HepG2 (cell line): ENCODE measurements around the gene IFI30. TPM values are rescaled to one million over a fixed set of nuclear protein-coding genes. Genes with fewer than 3 reads are reported as not detected.

Source experiments
- ATAC-seq: fragments of 200-7000 bp; cut with Tn5 transposase; 3 replicates; pipeline ENCODE4 v1.9.1; 2020; ENCODE audit warnings: mild to moderate bottlenecking, moderate library complexity
- BruUV-seq: library from RNA; stranded (reverse); fragments of 400-500 nt; replicated peaks from 2 replicates; lab custom pipeline; 2021; lab: Mats Ljungman, UMichigan
- CTCF ChIA-PET: fragments of 300-600 bp; formaldehyde crosslinking; extraction: SDS; loops from one replicate; lab custom pipeline; 2021; ENCODE audit warnings: low total read pairs, inconsistent platforms, low intra/inter-chr PET ratio; lab: Yijun Ruan, JAX
- POLR2A ChIA-PET: fragments of 350-600 bp; sonication (Branson Sonifier 250); formaldehyde crosslinking; loops from one replicate; lab custom pipeline; 2020; ENCODE audit warnings: antibody characterized with exemption, inconsistent platforms; lab: Yijun Ruan, JAX
- DNase-seq: peaks from one replicate; pipeline ENCODE4 v3.0.0-alpha.2; 2015; ENCODE audit warnings: low spot score
- FAIRE-seq: peaks from 3 replicates; lab custom pipeline; 2011; peaks lifted over from hg19 to GRCh38; lab: Jason Lieb, UNC
- H2AFZ ChIP-seq: one replicate; pipeline ENCODE4 v1.6.1; 2011; ENCODE audit warnings: low read length, inconsistent platforms
- H3K27ac ChIP-seq: fragments of 300-600 bp; 3 replicates; pipeline ENCODE4 v1.8.0; 2011; ENCODE audit warnings: mixed run types, mild to moderate bottlenecking, mixed read lengths, low read length, inconsistent platforms; ENCODE audit not compliant: insufficient read depth; ENCODE audit errors: extremely low read length
- H3K27me3 ChIP-seq, 2 experiments: fragments of 200-600 bp in 1 of 2; 2 replicates in 1 of 2; 3 replicates in 1 of 2; pipeline versions ENCODE4 v1.6.0 to v1.8.0; 2011; ENCODE audit warnings: low read length in 2 of 2, mild to moderate bottlenecking in 2 of 2, moderate library complexity in 2 of 2, inconsistent platforms in 1 of 2; ENCODE audit not compliant: insufficient read depth in 2 of 2, control insufficient read depth in 1 of 2
- H3K36me3 ChIP-seq, 2 experiments: fragments of 200-600 bp in 1 of 2; replicated peaks in 1 of 2; 2 replicates in 1 of 2; 3 replicates in 1 of 2; pipeline versions ENCODE4 v1.5.1 to v1.8.0; 2011; ENCODE audit warnings: low read length in 2 of 2, inconsistent platforms in 1 of 2; ENCODE audit not compliant: insufficient read depth in 2 of 2, control insufficient read depth in 1 of 2
- H3K4me1 ChIP-seq: 2 replicates; pipeline ENCODE4 v1.5.1; 2012; ENCODE audit warnings: low read length, inconsistent platforms; ENCODE audit not compliant: insufficient read depth
- H3K4me2 ChIP-seq: 2 replicates; pipeline ENCODE4 v1.6.0; 2011; ENCODE audit warnings: low read depth, low read length, inconsistent platforms
- H3K4me3 ChIP-seq, 3 experiments: fragments of 200-600 bp in 1 of 3; sonication (generic), shearing (Covaris generic) in 1 of 3; replicated peaks in 1 of 3; 2 replicates each; pipeline ENCODE4 v1.5.1; 2011 to 2016; ENCODE audit warnings: low read length in 3 of 3, inconsistent platforms in 2 of 3, low read depth in 2 of 3, mild to moderate bottlenecking in 2 of 3, control low read depth in 1 of 3, mixed read lengths in 1 of 3; ENCODE audit not compliant: insufficient read depth in 1 of 3
- H3K79me2 ChIP-seq: one replicate; pipeline ENCODE4 v1.6.1; 2011; ENCODE audit warnings: low read length, inconsistent platforms; ENCODE audit not compliant: insufficient read depth
- H3K9ac ChIP-seq: 2 replicates; pipeline ENCODE4 v1.6.0; 2011; ENCODE audit warnings: mild to moderate bottlenecking, low read depth, low read length, inconsistent platforms; ENCODE audit not compliant: insufficient read depth
- H3K9me3 ChIP-seq: 2 replicates; pipeline ENCODE4 v1.5.1; 2012; ENCODE audit warnings: mild to moderate bottlenecking, low read length
- H4K20me1 ChIP-seq: 2 replicates; pipeline ENCODE4 v1.6.0; 2011; ENCODE audit warnings: inconsistent platforms, mild to moderate bottlenecking, low read length, moderate library complexity; ENCODE audit not compliant: insufficient read depth
- AKAP8 ChIP-seq: sonication (generic); formaldehyde crosslinking; IDR thresholded peaks from 2 replicates; pipeline ENCODE4 v1.5.1; 2020; ENCODE audit warnings: mild to moderate bottlenecking, missing genetic modification reagents
- NCOA5 ChIP-seq: sonication (generic); formaldehyde crosslinking; IDR thresholded peaks from 2 replicates; pipeline ENCODE4 v1.4.0; 2020; ENCODE audit warnings: missing genetic modification reagents
- NR3C1 ChIP-seq: sonication (generic); formaldehyde crosslinking; IDR thresholded peaks from 2 replicates; pipeline ENCODE4 v1.4.0; 2020; ENCODE audit warnings: missing genetic modification reagents
- SIX1 ChIP-seq: sonication (generic); formaldehyde crosslinking; IDR thresholded peaks from 2 replicates; pipeline ENCODE4 v1.4.0; 2020; ENCODE audit warnings: missing genetic modification reagents, borderline replicate concordance
- SRSF9 ChIP-seq: fragments of 200-400 bp; formaldehyde crosslinking; IDR thresholded peaks from 2 replicates; pipeline ENCODE4 v1.6.1; 2018; ENCODE audit warnings: borderline replicate concordance, mild to moderate bottlenecking, low read depth, low read length; ENCODE audit not compliant: insufficient read depth, poor library complexity, severe bottlenecking
- U2AF1 ChIP-seq: fragments of 200-400 bp; formaldehyde crosslinking; optimal IDR thresholded peaks from 2 replicates; pipeline ENCODE3; 2017; ENCODE audit warnings: mild to moderate bottlenecking, low read depth, low read length
- YEATS2 ChIP-seq: sonication (generic); formaldehyde crosslinking; IDR thresholded peaks from 2 replicates; pipeline ENCODE4 v1.4.0; 2020; ENCODE audit warnings: missing genetic modification reagents, borderline replicate concordance
- ZBTB8A ChIP-seq: sonication (generic); formaldehyde crosslinking; IDR thresholded peaks from 2 replicates; pipeline ENCODE4 v1.4.0; 2020; ENCODE audit warnings: mild to moderate bottlenecking, low read depth, missing genetic modification reagents, borderline replicate concordance
- ZNF235 ChIP-seq: sonication (generic); formaldehyde crosslinking; IDR thresholded peaks from 2 replicates; pipeline ENCODE4 v1.8.1; 2023; ENCODE audit warnings: mild to moderate bottlenecking, missing genetic modification reagents, borderline replicate concordance
- ZNF652 ChIP-seq: IDR thresholded peaks from 2 replicates; pipeline ENCODE4 v1.6.1; 2016; ENCODE audit warnings: low read depth, borderline replicate concordance
- ZNF772 ChIP-seq: sonication (generic); formaldehyde crosslinking; IDR thresholded peaks from 2 replicates; pipeline ENCODE4 v1.5.0; 2020; ENCODE audit warnings: mild to moderate bottlenecking, missing genetic modification reagents
- ZNF776 ChIP-seq: sonication (generic); formaldehyde crosslinking; IDR thresholded peaks from 2 replicates; pipeline ENCODE4 v1.4.0; 2020; ENCODE audit warnings: mild to moderate bottlenecking, missing genetic modification reagents
- ZNF790 ChIP-seq: sonication (generic); formaldehyde crosslinking; IDR thresholded peaks from 2 replicates; pipeline ENCODE4 v1.8.0; 2022; ENCODE audit warnings: missing genetic modification reagents, mild to moderate bottlenecking, borderline replicate concordance
- WGBS: methylation state at CpG from one replicate; pipeline ENCODE4 v1.1.6; 2017; ENCODE audit warnings: low lambda C conversion rate; 5-methylcytosine and 5-hydroxymethylcytosine counted together
- in situ Hi-C: cut with HindIII; loops from 2 replicates; pipeline ENCODE4 v1.10.0; 2017; ENCODE audit warnings: low pct_unique_long_range_greater_than_20kb; ENCODE audit not compliant: extremely low pct_ligation_motif_present
- intact Hi-C: fragments of 100-400 bp; cut with micrococcal nuclease; formaldehyde crosslinking; loops from one replicate; pipeline ENCODE4 v1.10.0; 2022; ENCODE audit not compliant: unreplicated experiment
- polyA plus RNA-seq, 8 experiments: library from polyadenylated mRNA; depleted of rRNA in 3 of 8; stranded (reverse) in 7 of 8; unstranded in 1 of 8; fragments of >200 nt; fragmentation: Illumina TruSeq in 4 of 8; extraction: Trizol in 4 of 8; gene quantifications; 2 replicates each; pipeline versions ENCODE4 v1.2.1 to v1.2.3, GENCODE V29; 2011 to 2016; ENCODE audit warnings: low read depth in 4 of 8, missing spikeins in 1 of 8, mixed read lengths in 1 of 8; ENCODE audit not compliant: insufficient read depth in 1 of 8
- total RNA-seq, 5 experiments: library from RNA; depleted of rRNA; stranded (reverse); fragments of >200 nt; fragmentation: Illumina TruSeq; extraction: Trizol; gene quantifications; 2 replicates each; pipeline ENCODE4 v1.2.3, GENCODE V29; 2016; ENCODE audit warnings: low read depth in 1 of 5

The IFI30 gene
- total and polyA plus RNA-seq, 2 of the 13 experiments (the other 11 are each of a cell fraction or from before 2014, with no cell fraction given), result 25.0 to 79.4 TPM

DNA sequence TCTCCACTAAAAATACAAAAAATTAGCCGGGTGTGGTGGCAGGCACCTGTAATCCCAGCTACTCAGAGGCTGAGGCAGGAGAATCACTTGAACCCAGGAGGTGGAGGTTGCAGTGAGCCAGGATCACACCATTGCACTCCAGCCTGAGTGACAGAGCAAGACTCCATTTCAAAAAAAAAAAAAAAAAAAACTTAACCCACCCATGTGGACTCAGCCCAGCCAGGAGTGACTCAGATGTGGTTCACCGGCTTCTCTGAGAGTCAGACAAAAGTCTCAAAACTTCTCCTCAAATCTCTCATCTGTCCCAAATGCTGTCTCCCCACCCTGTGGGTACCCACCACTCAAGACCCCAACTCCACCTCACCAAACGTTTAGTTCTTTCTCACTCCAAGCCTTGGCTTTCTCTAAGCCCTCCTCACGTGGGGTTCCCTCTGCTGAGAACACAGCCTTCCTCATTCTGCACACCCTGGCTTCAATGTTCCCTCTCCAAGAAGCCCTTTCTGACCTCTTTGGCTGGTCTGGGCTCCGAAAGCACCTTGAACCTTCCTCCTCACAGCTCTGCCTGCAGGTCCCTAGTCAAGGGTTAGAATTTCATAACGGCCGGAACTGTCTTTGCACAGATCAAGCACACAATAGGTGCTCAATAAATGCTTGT, 41.3 kb downstream of the IFI30 start:
- Histone ChIP-seq H3K4me2 (no peak overlapping the region), H3K4me1 (no peaks in the 10 kb centered on the region), H3K36me3 (no peaks in the 10 kb centered on the region), H3K79me2 (no peaks in the 10 kb centered on the region), H3K9me3 (no peaks in the 10 kb centered on the region), H3K27ac (no peak overlapping the region), H4K20me1 (no peaks in the 10 kb centered on the region), H3K9ac (no peak overlapping the region), H3K4me3 (no peak overlapping the region), H2AFZ (no peak overlapping the region), H3K27me3 (peaks cover 2 to 14% of the 10 kb centered on the region in 2 experiments; a peak in 3 of 5 replicates)
- CTCF ChIA-PET, result no interaction called here
- BruUV-seq, result no TSS peak
- intact Hi-C loops (no loop called here), in situ Hi-C loops (no loop called here)
- ATAC-seq, result no peak
- DNase-seq, result no peak
- TF ChIP-seq NCOA5 (no peak), YEATS2 (no peak), AKAP8 (CRISPR knock-in tag) (no peak), NR3C1 (no peak), ZNF652 (CRISPR knock-in tag) (no peak), ZNF790 (no peak), U2AF1 (no peak), SRSF9 (no peak), ZNF772 (CRISPR knock-in tag) (no peak), ZNF235 (CRISPR knock-in tag) (no peak), SIX1 (CRISPR knock-in tag) (no peak), ZNF776 (no peak), ZBTB8A (no peak)
- POLR2A ChIA-PET, result no interaction called here
- no peak for FAIRE-seq
- 14% methylated on average over 7 of the region's 7 CpGs for WGBS
